IPS-20b (cell line): Measurements from ENCODE around the gene CPNE8.

ENCODE experiments used
- H3K27ac ChIP-seq: one replicate; pipeline ENCODE4 v1.5.1; 2013; ENCODE audit warnings: low read length
- H3K27me3 ChIP-seq: 2 replicates; pipeline ENCODE4 v1.6.1; 2013; ENCODE audit warnings: mild to moderate bottlenecking, low read length, inconsistent platforms; ENCODE audit not compliant: insufficient read depth
- H3K36me3 ChIP-seq: 2 replicates; pipeline ENCODE4 v1.6.1; 2013; ENCODE audit warnings: low read depth, mild to moderate bottlenecking, inconsistent platforms, low read length, moderate library complexity; ENCODE audit not compliant: insufficient read depth
- H3K4me1 ChIP-seq: 2 replicates; pipeline ENCODE4 v1.6.1; 2013; ENCODE audit warnings: mild to moderate bottlenecking, control low read depth, inconsistent platforms, low read length, moderate library complexity; ENCODE audit not compliant: insufficient read depth
- H3K4me3 ChIP-seq: 2 replicates; pipeline ENCODE4 v1.5.1; 2013; ENCODE audit warnings: mild to moderate bottlenecking, low read length, inconsistent platforms
- H3K9ac ChIP-seq: 2 replicates; pipeline ENCODE4 v1.6.1; 2013; ENCODE audit warnings: low read depth, mild to moderate bottlenecking, inconsistent platforms, low read length, moderate library complexity
- H3K9me3 ChIP-seq: 2 replicates; pipeline ENCODE4 v1.6.1; 2013; ENCODE audit warnings: mild to moderate bottlenecking, low read depth, low read length, inconsistent platforms; ENCODE audit not compliant: insufficient read depth

CPNE8 gene

DNA sequence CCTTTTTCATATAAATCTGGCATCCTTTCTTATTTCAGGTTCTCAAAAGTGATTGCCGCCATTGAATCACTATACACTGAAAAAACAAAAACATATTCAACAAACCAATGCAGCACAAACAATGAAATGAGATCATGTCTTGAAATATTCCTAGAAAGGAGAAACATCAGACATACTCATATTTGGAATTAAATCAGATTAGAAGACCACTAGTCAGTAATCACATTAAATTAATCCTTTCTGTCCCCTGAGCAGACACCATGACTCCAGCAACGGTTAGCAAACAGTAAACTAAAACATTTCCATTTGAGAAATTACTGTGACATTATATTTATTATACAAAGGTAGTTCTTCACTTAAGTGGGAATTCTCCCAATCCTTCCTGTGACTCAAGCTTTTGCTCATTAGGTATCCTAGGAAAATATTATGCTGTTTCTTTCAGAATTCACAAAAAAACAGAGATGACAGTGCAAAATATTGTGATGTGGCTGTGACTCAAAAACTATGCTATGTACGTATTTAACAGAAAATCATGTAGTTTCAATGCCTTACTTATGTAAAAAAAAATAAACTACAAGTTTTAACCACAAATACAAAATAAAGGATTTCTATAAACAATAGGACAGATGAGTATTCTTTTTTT lies 29.7 kb downstream of the CPNE8 start:
- Histone ChIP-seq H3K9ac (no peak overlapping the region), H3K4me3 (no peak overlapping the region), H3K36me3 (no peaks in the 10 kb centered on the region), H3K4me1 (peaks cover 11% of the 10 kb centered on the region; the same call in 1 of the 2 replicates), H3K27ac (no peak overlapping the region), H3K9me3 (no peaks in the 10 kb centered on the region), H3K27me3 (no peaks in the 10 kb centered on the region)

DNA sequence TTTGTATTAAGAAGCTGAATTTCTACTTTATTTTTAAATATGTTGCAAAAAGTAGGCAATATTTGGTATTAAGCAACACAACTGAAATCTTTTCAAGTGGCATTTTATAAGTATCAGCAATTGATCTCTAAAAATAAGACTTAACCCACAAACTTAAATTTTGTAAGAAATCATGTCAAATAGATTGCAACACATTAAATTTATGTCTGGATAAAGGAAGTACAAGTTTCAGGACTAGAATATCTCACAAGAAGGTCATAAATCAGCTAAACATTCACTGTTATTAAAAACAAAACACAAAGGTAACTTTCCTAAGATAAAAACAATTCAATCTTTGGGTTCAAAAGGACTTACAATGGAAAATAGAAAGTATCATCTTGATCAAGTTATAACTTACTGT lies 32.8 kb downstream of the CPNE8 start:
- Histone ChIP-seq H3K4me1 (peaks cover under 1% of the 10 kb centered on the region; the same call in 1 of the 2 replicates), H3K9ac (no peak overlapping the region), H3K36me3 (no peaks in the 10 kb centered on the region), H3K27me3 (no peaks in the 10 kb centered on the region), H3K4me3 (no peak overlapping the region), H3K9me3 (no peaks in the 10 kb centered on the region), H3K27ac (no peak overlapping the region)

DNA sequence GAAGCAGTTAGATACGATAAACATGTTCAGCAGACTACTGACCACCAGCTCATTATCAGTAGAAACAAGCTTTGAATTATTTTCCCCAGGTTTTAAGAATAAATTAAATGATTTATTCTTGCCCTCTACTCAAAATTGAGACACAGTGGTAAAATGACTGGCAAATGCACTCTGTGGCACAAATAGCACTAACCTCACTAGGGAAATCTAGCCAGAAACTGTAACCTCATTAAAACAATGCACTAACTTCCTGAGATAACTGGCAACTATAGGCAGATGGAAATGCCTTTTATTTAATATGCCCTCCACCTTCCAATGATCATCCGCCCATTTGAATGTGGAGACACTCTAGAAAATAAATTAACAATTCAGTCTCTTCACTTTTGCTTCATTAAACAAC lies 33.2 kb downstream of the CPNE8 start:
- Histone ChIP-seq H3K27ac (no peak overlapping the region), H3K4me3 (no peak overlapping the region), H3K27me3 (no peaks in the 10 kb centered on the region), H3K4me1 (no peaks in the 10 kb centered on the region), H3K9me3 (no peaks in the 10 kb centered on the region), H3K9ac (no peak overlapping the region), H3K36me3 (no peaks in the 10 kb centered on the region)

DNA sequence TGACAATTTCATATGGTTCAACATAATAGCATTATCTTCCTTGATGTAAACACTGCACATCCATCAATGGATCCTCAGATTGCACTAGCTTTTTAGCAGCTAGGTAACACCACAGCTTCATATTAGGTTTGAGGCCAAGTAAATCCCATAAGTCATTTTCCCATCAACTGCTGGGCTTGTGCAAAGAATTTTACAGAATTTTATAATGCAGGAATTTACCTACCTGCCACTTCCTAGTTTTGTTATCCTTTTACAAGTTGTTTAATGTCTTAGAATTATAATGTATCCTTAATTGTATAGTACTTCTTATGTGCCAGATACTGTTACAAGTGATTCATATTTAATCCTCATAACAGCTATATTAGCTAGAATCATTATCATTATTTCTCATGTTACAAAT lies 36.4 kb downstream of the CPNE8 start:
- H3K4me3 ChIP-seq, result no peak overlapping the region
- H3K9ac ChIP-seq, result no peak overlapping the region
- no peak overlapping the region for H3K27ac ChIP-seq
- no peaks in the 10 kb centered on the region for H3K27me3 ChIP-seq
- no peaks in the 10 kb centered on the region for H3K36me3 ChIP-seq
- H3K4me1 ChIP-seq, result no peaks in the 10 kb centered on the region
- no peaks in the 10 kb centered on the region for H3K9me3 ChIP-seq

DNA sequence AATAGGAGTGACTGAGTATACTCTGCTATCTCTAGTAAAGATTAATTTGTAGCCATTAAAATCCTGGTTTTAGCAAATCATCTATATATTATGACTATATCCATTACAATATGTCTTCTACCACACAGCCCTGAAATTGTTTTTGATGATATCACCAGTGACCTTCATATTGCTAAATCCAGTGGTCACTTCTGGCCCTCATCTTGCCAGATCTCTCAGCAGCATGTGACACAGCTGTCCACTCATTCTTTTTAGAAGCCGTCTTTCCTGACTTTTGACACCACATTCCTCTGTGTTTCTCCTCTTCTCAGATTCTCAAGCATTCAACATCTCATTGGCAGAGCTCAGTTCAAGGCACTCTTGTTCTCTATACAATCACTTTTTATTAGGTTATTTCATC lies 54.9 kb downstream of the CPNE8 start:
- Histone ChIP-seq H3K27ac (no peak overlapping the region), H3K9me3 (no peaks in the 10 kb centered on the region), H3K9ac (no peak overlapping the region), H3K4me1 (peaks cover 4% of the 10 kb centered on the region; the same call in 1 of the 2 replicates), H3K4me3 (no peak overlapping the region), H3K27me3 (no peaks in the 10 kb centered on the region), H3K36me3 (no peaks in the 10 kb centered on the region)

GRCh38 chr12:38847247-38847646 lies 58.1 kb downstream of the CPNE8 start:
- no peak overlapping the region for H3K4me3 ChIP-seq
- H3K27me3 ChIP-seq, result no peaks in the 10 kb centered on the region
- H3K9me3 ChIP-seq, result no peaks in the 10 kb centered on the region
- peak overlapping the region; percentile 14 for H3K27ac ChIP-seq
- peaks cover 4% of the 10 kb centered on the region; the same call in 1 of the 2 replicates for H3K4me1 ChIP-seq
- H3K36me3 ChIP-seq, result no peaks in the 10 kb centered on the region
- no peak overlapping the region for H3K9ac ChIP-seq

GRCh38 chr12:38844267-38844666 lies 61.1 kb downstream of the CPNE8 start:
- Histone ChIP-seq H3K27me3 (no peaks in the 10 kb centered on the region), H3K27ac (no peak overlapping the region), H3K36me3 (no peaks in the 10 kb centered on the region), H3K9me3 (no peaks in the 10 kb centered on the region), H3K9ac (no peak overlapping the region), H3K4me3 (no peak overlapping the region), H3K4me1 (peaks cover 4% of the 10 kb centered on the region; the same call in 1 of the 2 replicates)

GRCh38 chr12:38838056-38838850 lies 67.1 kb downstream of the CPNE8 start:
- Histone ChIP-seq H3K9me3 (no peaks in the 10 kb centered on the region), H3K36me3 (no peaks in the 10 kb centered on the region), H3K4me3 (no peak overlapping the region), H3K27ac (no peak overlapping the region), H3K9ac (no peak overlapping the region), H3K27me3 (no peaks in the 10 kb centered on the region), H3K4me1 (no peaks in the 10 kb centered on the region)

GRCh38 chr12:38831715-38832114 lies 73.7 kb downstream of the CPNE8 start:
- Histone ChIP-seq H3K27me3 (no peaks in the 10 kb centered on the region), H3K9ac (no peak overlapping the region), H3K4me1 (no peaks in the 10 kb centered on the region), H3K27ac (no peak overlapping the region), H3K9me3 (no peaks in the 10 kb centered on the region), H3K36me3 (no peaks in the 10 kb centered on the region), H3K4me3 (no peak overlapping the region)

GRCh38 chr12:38825006-38825405 lies 80.4 kb downstream of the CPNE8 start:
- Histone ChIP-seq H3K27ac (no peak overlapping the region), H3K4me1 (no peaks in the 10 kb centered on the region), H3K9me3 (no peaks in the 10 kb centered on the region), H3K36me3 (no peaks in the 10 kb centered on the region), H3K9ac (no peak overlapping the region), H3K4me3 (no peak overlapping the region), H3K27me3 (no peaks in the 10 kb centered on the region)

DNA sequence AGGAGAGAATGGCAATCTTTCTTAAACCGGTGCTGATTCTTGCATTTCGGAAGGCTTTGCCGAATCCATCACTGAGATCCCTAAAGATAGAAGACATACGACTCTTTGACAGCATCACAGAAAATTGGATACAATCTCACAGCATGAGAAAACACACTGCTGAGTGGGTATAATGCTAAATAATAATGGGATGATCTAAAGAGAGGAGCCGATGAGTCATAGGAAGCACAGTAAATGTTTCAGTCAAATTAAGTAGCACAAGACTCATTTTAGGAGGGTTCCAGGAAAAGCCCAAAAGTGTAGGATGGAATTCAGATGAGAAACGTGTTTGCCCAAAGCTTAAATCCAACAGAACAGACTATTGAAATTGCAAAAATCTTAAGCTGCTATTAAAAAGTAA lies 81.7 kb downstream of the CPNE8 start:
- no peak overlapping the region for H3K4me3 ChIP-seq
- H3K4me1 ChIP-seq, result no peaks in the 10 kb centered on the region
- H3K27me3 ChIP-seq, result no peaks in the 10 kb centered on the region
- no peaks in the 10 kb centered on the region for H3K36me3 ChIP-seq
- H3K27ac ChIP-seq, result no peak overlapping the region
- no peak overlapping the region for H3K9ac ChIP-seq
- no peaks in the 10 kb centered on the region for H3K9me3 ChIP-seq

GRCh38 chr12:38823314-38823713 lies 82.1 kb downstream of the CPNE8 start:
- Histone ChIP-seq H3K36me3 (no peaks in the 10 kb centered on the region), H3K27me3 (no peaks in the 10 kb centered on the region), H3K9me3 (no peaks in the 10 kb centered on the region), H3K9ac (no peak overlapping the region), H3K4me3 (no peak overlapping the region), H3K4me1 (no peaks in the 10 kb centered on the region), H3K27ac (no peak overlapping the region)
